HEK293T (cell line): Measurements from ENCODE around the gene NAA16.
"Not testable (repeated sequence)": the region's sequence is repeated elsewhere in the genome, so short reads cannot be mapped to it uniquely, and the experiment has no call there.

Experiments
- ARNT ChIP-seq: fragments of 450-650 bp; IDR thresholded peaks from 2 replicates; pipeline ENCODE4 v1.6.1; 2017; ENCODE audit warnings: mild to moderate bottlenecking
- BHLHE40 ChIP-seq: fragments of 450-650 bp; IDR thresholded peaks from 2 replicates; pipeline ENCODE4 v1.6.1; 2016; ENCODE audit warnings: mild to moderate bottlenecking, moderate library complexity, borderline replicate concordance
- ELF4 ChIP-seq: fragments of 450-650 bp; IDR thresholded peaks from 2 replicates; pipeline ENCODE4 v1.6.1; 2017; ENCODE audit warnings: antibody characterized with exemption
- FOXA1 ChIP-seq: fragments of 450-650 bp; IDR thresholded peaks from 2 replicates; pipeline ENCODE4 v1.6.1; 2016; ENCODE audit warnings: mild to moderate bottlenecking
- FOXK2 ChIP-seq: fragments of 450-650 bp; IDR thresholded peaks from 2 replicates; pipeline ENCODE4 v1.6.1; 2016; ENCODE audit warnings: mild to moderate bottlenecking
- FOXM1 ChIP-seq: fragments of 450-650 bp; IDR thresholded peaks from 2 replicates; pipeline ENCODE4 v1.6.1; 2017; ENCODE audit warnings: mild to moderate bottlenecking, borderline replicate concordance
- HDGF ChIP-seq: fragments of 450-650 bp; IDR thresholded peaks from 2 replicates; pipeline ENCODE4 v1.6.1; 2017; ENCODE audit warnings: antibody characterized with exemption, borderline replicate concordance
- NFRKB ChIP-seq: fragments of 450-650 bp; IDR thresholded peaks from 2 replicates; pipeline ENCODE4 v1.6.1; 2016; ENCODE audit warnings: mild to moderate bottlenecking, moderate library complexity
- SP1 ChIP-seq: fragments of 450-650 bp; IDR thresholded peaks from 2 replicates; pipeline ENCODE4 v1.6.1; 2017

DNA sequence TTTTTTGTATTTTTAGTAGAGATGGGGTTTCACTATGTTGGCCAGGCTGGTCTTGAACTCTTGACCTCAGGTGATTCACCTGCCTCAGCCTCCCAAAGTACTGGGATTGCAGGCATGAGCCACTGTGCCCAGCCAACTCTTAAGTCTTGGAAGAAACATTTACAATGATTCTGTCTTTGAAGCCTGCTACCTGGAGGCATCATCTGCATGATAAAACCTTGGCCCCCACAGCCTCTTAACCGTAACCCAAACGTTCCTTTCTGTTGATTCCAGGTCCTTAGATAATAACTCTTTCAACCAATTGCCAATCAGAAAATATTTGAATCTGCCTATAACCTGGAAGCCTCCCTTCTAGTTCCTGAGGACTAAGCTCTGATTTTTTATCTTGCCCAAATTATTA, 31.9 kb upstream of the NAA16 start:
- not testable (repeated sequence) for TF ChIP-seq NFRKB, HDGF, BHLHE40, ELF4, FOXK2, ARNT, FOXM1, FOXA1, SP1
